ENCODE results near the gene PUM2. TPM values are rescaled to one million over a fixed set of nuclear protein-coding genes. Genes with fewer than 3 reads are reported as not detected.

PUM2 gene
- total and polyA plus RNA-seq, 2 of the 13 experiments (the other 11 are each of a cell fraction or from before 2014, with no cell fraction given), result 69.6 to 69.8 TPM

GRCh38 chr2:20214566-20215182 is 136.0 kb downstream of the PUM2 start (continued):
- TF ChIP-seq HNF1A (IDR thresholded peaks at IDR 0.05; ENCODE audit: low read depth), result no peak
- TF ChIP-seq HNF1A (CRISPR knock-in tag; IDR thresholded peaks at IDR 0.05; ENCODE audit: borderline replicate concordance), result 0 out of 2 replicates have a peak, but pooled peaks have one; percentile 1
- TF ChIP-seq ZNF20 (CRISPR knock-in tag; IDR thresholded peaks at IDR 0.05), result no peak
- TF ChIP-seq THAP8 (CRISPR knock-in tag; IDR thresholded peaks at IDR 0.05; ENCODE audit: borderline replicate concordance), result no peak
- 0 out of 2 replicates have a peak, but pooled peaks have one; percentile 5 for TF ChIP-seq ZSCAN29 (CRISPR knock-in tag; conservative IDR thresholded peaks at IDR 0.05)
- TF ChIP-seq ZNF776 (CRISPR knock-in tag; IDR thresholded peaks at IDR 0.05), result 0 out of 2 replicates have a peak, but pooled peaks have one; percentile 12
- 0 out of 2 replicates have a peak, but pooled peaks have one; percentile 43 for TF ChIP-seq HOXA9 (CRISPR knock-in tag; IDR thresholded peaks at IDR 0.05; ENCODE audit: borderline replicate concordance)
- no peak for TF ChIP-seq ZNF772 (CRISPR knock-in tag; IDR thresholded peaks at IDR 0.05)
- TF ChIP-seq ZNF484 (CRISPR knock-in tag; IDR thresholded peaks at IDR 0.05; ENCODE audit: borderline replicate concordance, low read depth), result no peak
- no peak for TF ChIP-seq DMAP1 (CRISPR knock-in tag; IDR thresholded peaks at IDR 0.05)
- TF ChIP-seq ARID4A (CRISPR knock-in tag; IDR thresholded peaks at IDR 0.05; ENCODE audit: borderline replicate concordance), result no peak
- TF ChIP-seq ZNF33B (CRISPR knock-in tag; IDR thresholded peaks at IDR 0.05), result 0 out of 2 replicates have a peak, but pooled peaks have one; percentile 15
- peak; percentile 67; the same call in 1 of the 2 replicates for TF ChIP-seq SSRP1 (CRISPR knock-in tag; IDR thresholded peaks at IDR 0.05)
- no peak for TF ChIP-seq ZSCAN9 (CRISPR knock-in tag; IDR thresholded peaks at IDR 0.05; ENCODE audit: borderline replicate concordance)
- 0 out of 2 replicates have a peak, but pooled peaks have one; percentile 39 for TF ChIP-seq KDM1A (CRISPR knock-in tag; IDR thresholded peaks at IDR 0.05)
- TF ChIP-seq HMG20B (CRISPR knock-in tag; conservative IDR thresholded peaks at IDR 0.05), result no peak
- TF ChIP-seq NR2C2 (CRISPR knock-in tag; IDR thresholded peaks at IDR 0.05; ENCODE audit: borderline replicate concordance), result no peak
- TF ChIP-seq NRL (CRISPR knock-in tag; IDR thresholded peaks at IDR 0.05; ENCODE audit: borderline replicate concordance), result no peak
- TF ChIP-seq BORCS8-MEF2B (CRISPR knock-in tag; IDR thresholded peaks at IDR 0.05), result no peak
- 0 out of 2 replicates have a peak, but pooled peaks have one; percentile 59 for TF ChIP-seq ZNF879 (CRISPR knock-in tag; IDR thresholded peaks at IDR 0.05)
- no peak for TF ChIP-seq NR1H2 (CRISPR knock-in tag; IDR thresholded peaks at IDR 0.05; ENCODE audit: borderline replicate concordance, low read depth)
- no peak for TF ChIP-seq GATAD1 (CRISPR knock-in tag; IDR thresholded peaks at IDR 0.05)
- TF ChIP-seq ZFP1 (CRISPR knock-in tag; IDR thresholded peaks at IDR 0.05), result 0 out of 2 replicates have a peak, but pooled peaks have one; percentile 15
